Activated effector memory CD4-positive, alpha-beta T cell treated with Interleukin-2 at 50 U/mL for 16 hours (primary cell): Measurements from ENCODE around the gene ULBP2.
"Not testable (repeated sequence)": the region's sequence is repeated elsewhere in the genome, so short reads cannot be mapped to it uniquely, and the experiment has no call there.

Experiments used
- DNase-seq: peaks from one replicate; pipeline ENCODE4 v3.0.0-alpha.2; 2020

The ULBP2 gene, protein sequence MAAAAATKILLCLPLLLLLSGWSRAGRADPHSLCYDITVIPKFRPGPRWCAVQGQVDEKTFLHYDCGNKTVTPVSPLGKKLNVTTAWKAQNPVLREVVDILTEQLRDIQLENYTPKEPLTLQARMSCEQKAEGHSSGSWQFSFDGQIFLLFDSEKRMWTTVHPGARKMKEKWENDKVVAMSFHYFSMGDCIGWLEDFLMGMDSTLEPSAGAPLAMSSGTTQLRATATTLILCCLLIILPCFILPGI

DNA sequence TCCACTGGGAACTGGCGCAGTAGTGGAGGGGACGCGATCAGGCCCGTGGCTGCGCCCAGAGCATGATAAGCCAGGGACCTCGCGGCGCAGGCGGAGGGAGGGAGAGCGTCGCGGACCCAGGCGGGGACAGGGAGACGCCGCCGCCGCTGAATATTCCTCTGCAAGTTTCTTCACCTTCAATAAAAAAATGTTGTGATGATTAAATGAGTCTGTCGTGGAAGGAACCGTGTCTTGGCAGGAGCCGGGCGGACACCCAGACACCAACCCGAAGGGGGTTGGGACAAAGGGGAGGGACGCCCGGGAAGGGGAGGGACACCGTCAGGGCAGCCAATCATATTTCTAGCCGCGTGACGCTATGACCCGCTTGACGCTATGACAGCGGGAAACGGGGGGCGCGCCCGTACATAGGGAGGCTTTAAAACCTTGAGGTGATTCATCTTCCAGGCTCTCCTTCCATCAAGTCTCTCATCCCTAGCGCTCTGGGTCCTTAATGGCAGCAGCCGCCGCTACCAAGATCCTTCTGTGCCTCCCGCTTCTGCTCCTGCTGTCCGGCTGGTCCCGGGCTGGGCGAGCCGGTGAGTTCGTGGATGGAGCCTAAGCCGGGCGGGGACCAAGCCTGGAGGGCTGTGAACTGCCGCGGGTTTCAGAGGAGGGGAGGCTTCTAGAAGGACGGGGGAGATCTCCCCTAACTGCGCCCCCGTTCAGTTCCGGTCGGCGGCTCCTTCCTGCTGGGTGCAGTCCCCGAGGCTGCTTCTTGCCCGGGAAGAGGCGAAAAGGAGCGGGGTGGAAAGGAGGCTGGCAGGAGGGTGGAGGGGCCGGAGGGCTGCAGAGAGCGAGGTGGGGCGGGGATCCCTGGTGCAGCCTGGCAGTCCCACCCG is at the start of gene ULBP2:
TSS of gene ULBP2 (plus strand) at position 432 of the 878 bp plus-strand sequence. CDS start at position 491, 59 bp downstream.
- DNase-seq: peak; percentile 79

DNA sequence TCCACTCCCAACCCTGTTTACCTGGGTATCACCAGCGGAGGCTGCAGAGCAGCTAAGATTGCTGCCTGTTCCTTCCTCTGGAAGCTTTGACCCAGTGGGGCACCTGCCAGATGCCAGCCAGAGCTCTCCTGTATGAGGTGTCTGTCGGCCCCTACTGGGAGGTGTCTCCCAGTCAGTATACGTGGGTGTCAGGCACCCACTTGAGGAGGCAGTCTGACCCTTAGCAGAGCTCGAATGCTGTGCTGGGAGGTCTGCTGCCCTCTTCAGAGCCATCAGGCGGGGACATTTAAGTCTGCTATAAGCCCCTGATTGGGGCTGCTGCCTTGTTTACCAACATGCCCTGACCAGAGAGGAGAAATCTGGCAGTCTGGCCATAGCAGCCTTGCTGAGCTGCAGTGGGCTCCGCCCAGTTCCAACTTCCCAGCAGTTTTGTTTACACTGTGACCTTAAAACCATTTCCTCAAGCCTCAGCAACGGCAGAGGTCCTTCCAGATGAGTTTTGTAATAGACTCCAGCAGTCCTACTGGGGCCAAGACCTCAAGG is 46.7 kb upstream of the ULBP2 start:
- no peak for DNase-seq

DNA sequence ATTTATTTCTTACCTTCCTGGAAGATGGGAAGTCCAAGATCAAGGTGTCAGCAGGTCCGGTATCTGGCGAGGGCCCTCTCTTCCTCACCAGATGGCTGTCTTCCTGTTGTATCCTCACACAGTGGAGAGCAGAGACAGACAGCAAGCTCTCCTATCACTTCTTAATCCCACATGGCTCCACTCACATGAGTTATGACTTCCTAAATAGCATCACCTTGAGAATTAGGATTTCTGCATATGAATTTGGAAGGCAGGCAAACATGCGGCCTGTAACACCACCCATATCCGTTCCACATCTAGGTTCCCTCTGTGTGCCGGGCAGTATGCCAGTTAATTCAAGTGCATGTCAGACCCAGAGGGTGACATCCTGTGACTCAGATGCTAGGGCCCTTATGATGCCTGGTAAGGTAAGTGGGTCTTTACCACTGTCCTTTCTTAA is 46.0 kb upstream of the ULBP2 start:
- DNase-seq: peak; percentile 45

DNA sequence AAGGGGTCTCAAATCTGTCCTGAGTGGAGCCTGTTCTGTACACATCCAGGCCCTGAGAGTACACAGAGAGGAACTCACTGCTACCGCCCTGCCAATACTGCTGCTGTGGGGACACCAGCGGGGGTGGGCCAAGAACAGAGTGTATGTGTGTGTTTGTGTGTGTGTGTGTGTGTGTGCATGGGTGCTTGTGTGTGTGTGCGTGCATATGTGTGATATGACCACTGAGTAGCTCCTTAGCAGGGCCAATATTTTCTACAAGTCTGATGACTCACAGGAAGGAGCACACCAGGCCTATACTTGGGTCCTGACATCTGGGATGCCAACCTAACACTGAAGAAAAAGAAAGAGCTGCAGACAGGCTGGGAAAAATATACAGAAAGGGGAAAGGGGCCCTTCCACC is 45.3 kb upstream of the ULBP2 start:
- DNase-seq: no peak

DNA sequence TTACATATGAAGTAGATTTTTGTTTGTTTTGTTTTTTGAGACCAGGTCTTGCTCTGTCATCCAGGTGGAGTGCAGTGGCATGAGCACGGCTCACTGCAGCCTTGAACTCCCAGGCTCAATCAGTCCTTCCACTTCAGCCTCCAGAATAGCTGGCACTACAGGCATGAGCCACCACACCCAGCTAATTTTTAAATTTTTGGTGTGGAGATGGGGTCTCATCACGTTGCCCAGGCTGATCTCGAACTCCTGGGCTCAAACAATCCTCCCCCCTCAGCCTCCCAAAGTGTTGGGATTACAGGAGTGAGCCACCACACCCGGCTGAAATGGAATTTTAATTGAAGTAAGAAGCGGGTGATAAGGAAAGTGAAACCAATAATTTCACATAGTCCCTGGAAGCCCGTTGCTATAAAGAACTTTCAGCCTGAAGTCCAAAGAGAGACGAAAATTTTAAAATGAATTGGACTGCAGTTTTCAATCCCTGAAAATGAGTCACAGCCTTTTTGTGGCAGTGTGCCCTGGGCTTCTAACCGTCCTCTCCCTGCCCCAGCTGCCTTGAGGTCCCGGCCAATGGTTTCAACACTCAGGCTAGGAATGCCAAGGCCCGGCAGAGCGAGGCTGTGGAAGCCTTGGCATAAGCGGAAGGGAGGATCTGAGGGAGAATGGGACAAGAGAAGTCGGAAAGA is 44.7 kb upstream of the ULBP2 start:
- DNase-seq: no peak

DNA sequence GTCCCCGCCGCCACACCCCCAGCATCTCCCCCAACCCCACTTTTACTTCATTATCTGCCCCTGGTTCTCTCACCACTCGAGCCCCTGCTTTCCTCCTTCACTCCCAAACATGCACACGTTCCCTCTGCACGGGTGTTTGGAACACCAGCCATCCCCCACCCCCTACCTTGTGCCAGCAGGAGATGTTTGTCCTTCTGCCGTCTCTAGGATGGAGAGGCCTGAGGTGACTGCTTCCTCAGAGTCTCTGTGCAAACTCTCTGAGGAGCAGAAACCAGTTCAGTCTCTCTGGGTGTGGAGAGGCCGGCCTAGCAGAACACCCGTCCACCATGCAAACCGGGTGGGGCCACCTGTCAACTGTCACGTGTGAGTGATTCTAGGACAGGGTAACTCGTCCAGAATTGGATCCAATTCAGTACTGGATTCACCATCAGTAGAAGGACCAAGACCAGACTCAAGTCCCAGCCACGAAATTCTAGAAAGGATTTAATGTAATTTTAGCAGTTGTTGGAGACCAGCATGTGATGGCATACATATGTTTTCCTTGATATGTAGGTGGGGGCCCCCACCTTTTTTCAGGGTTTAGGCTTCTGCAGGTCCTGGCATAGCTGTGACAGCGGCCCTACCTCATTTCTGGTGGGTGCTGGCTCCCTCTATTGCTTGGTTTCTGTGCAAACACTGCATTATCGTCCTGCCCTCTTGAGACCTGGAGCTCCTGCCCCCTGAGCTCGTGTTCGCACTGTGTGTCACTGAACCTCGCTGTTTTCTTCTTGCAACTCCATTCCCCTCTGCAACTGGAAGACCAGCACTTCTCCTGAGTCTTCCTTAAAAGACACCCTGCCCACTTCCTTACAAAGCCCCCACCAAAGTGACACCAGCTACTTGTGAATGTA is 43.7 kb upstream of the ULBP2 start, which contains the start of gene RAET1E:
TSS of gene RAET1E (minus strand) at position 259 of the 890 bp plus-strand sequence. CDS start 7,212 bp downstream, outside the sequence.
- no peak for DNase-seq

DNA sequence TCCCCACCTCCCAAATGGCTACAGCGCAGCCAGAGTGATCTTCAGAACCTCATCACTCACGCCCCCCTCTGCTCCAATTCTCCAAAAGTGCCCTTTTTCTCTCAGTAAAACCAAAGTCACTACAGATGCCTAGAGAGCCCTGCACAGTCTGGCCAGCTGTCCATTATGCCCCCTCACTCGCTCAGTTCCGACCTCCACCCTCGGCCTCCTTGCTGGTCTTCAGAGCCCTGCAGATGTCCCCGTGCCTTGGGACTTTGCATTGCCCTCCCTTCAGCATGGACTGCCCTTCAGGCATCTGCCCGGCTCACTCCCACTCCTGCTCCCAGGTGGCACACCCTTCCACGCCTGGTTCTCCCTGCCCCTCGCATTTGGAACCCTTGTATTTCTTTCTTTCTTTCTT is 42.8 kb upstream of the ULBP2 start:
- DNase-seq: no peak

DNA sequence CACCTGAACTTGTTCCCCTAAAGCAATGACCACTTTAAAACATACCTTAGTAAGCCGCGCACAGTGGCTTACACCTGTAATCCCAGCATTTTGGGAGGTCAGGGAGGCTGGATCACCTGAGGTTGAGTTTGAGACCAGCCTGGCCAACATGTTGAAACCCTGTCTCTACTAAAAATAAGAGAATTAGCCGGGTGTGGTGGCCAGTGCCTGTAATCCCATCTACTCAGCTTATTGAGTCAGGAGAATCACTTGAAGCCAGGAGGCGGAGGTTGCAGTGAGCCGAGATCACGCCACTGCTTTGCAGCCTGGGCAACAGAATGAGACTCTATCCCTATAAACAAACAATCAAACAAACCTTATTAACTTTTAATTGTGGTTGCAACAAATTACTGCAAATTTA is 42.3 kb upstream of the ULBP2 start:
- no peak for DNase-seq

DNA sequence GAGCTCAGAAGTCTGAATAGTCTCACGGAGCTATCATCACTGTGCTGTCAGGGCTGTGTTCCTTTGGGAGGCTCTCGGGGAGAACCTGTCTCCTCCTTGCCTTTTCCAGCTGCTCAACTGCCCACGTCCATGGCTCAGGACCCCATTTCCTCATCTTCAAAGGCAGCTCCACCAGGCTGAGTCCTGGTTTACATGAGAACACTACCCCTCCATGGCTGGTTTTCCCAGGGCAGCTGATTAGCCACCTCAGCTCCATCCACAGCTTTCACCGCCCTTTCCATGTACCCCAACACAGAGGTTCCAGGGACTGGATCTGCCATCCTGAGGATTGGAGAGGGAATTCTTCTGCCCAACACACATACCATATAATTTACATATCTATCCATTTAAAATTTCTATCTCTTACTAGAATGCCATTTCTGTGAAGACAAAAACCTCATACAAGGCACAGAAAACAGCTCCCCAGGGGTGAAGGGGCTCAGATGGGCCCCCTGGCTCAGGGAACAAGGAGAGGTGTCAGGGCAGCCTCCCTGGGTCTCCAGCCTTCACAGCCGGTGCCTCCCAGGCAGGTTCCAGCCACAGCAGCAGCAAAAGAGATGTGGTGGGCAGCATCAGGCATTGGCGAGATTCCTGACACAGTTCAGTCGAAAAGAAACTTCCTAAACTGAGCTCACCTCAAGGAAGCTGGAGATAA is 41.7 kb upstream of the ULBP2 start:
- no peak for DNase-seq

DNA sequence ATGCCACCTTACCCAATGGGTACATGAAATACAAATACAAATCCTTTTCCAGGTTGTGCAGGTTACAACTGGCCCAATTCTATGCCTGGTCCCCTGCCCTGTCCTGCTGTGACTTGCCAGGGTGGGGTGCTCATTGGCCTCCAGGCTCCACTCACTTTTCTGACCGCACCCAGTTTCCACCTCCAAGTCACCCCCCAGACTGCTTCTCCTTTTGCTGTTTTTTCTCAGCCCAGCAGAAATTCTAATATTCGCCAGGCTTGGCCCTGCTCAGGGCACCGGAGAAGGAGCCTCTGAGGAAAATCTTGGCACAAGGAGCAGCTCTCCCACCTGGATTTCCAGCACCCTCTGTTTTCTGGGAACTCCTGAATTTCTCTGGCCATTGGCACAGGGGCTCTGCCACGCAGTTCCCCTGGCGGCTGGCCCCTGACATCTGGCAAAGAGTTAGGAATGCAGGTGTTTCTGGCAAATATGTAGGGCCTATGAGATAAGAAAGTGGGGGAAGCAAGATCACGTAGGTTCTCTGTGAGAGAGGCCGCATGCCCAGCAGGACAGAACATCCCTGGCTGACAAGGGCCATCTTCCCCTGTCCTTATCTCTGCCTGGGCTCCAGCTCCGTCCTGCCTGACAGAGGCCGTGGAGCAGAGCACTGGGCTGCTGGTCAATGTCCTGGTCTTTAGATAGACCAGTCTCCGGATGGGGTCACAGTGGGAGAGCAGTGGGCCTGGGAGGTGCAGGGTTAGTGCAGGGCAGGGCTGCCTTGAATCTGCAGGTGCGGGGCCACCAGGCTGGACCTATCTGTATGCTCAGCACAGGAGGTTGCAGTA is 41.0 kb upstream of the ULBP2 start:
- no peak for DNase-seq

DNA sequence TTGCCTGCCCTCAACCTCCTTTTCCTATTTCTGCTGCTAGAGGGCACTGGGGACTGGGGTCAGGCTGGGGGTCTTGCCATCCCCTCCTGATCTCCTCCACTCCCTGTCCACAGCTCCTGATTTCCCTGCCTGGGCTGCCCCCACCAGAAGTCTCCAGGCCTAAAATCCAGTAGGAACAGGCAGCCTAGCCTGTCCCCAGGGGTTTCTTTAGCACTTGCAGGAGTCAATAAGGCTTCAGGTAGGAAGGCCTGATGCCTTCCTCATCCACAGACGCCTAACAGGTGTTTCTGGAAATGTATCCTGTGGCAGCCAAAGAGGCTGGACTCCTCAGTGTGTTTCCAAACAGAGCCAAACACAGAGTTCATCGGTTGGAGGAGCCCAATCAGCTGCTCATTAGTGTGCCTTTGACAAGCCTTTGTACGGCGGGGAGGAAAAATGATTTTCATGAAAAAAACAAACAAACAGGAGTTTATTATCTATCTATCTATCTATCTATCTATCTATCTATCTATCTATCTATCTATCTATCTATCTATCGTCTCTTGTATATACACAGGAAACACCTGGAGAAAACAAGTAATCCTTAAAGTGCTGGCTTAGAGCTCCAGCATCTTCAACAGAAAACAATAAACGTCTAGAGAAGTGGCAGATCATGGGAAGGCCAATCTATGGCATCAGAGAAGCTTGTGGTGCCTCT is 40.2 kb upstream of the ULBP2 start:
- DNase-seq: no peak

DNA sequence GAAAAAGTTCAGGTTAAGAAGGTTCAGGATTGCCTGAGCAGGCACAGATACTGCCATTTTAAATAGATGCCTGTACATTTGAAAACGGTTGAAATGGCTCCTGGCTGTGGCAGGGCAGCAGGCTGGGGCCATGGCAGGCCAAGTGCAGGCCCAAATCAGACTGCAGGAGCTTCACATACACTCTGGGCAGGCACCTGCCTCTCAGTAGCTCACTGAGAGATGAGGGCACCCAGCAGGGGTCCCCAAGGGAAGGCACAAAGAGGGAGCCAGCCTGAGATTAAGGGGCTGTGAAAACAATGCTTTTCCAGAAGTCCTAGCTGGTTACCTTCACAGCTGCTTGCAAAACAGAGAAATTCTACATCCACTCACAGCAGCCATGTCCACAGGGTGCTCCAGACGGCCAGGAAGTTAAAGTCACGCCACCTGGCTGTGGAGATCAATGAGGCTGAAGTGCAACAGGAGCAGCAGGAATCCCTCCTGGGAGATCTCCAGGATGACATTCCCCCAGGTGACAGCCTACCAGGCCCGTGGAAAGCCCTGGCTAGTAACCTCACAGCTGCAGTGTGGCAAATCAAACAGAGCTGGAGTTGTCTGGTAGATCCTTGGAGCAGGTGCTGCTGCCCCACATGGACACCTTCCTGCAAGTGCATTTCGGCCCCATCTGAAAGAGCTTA is 37.7 kb upstream of the ULBP2 start:
- no peak for DNase-seq

DNA sequence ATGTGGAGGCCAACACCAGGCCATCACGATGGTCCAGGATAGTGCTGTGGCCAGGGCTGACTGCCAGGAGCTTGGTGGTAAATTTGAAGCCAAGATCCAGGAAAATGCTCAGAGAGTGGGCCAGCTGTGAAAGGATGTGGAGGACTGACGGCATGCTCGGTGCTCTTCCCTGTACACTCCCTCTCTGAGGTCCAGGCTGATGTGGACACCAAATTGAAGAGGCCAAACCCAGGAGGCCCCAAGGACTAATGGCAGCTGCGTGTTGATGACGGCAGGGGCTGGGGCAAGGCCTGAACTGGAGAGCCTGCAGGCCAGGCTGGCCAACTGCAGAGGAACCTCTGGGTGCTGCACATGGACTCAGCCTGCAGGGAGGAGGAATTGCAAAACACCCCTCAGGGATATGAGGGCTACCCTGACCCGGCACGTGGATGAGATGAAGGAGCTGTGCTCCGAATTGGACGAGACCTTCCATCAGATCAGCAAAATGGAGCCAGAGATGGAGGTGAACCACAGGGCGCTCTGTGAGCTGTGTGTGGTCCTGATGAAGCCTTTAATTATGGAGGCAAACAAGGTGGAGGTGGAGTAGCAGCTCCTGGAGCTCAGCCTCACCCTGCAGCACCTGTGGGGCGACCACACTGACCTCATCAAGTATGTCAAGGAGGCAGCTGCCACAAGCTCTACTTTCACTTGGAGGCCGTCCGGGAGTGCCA is 37.0 kb upstream of the ULBP2 start:
- DNase-seq: no peak

DNA sequence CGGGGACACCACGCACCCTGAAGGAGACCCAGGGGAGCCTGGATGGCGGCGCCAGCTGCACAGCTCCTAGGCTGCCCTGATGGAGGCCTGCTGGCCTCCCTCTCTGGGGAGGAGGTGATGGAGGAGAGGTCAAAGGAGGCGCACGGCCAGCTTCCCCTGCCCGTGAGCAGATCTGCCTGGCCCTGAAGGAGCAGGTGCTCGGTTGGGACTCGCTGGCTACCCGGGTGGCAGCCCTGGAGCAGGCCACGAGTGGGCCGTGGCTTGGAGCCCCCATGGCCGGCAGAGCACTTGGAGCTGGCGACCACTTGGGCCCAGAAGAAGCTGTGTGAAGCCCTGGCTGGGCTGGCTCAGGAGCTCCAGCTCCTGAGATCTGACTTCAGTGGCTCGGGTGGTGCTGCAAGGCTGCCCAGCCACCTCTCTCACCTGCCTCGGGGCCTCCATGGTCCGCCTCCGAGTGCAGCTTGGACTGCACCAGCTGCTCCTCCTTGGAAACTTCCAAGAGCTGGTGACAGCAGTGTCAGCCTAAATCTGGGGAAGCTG is 36.4 kb upstream of the ULBP2 start:
- no peak for DNase-seq

DNA sequence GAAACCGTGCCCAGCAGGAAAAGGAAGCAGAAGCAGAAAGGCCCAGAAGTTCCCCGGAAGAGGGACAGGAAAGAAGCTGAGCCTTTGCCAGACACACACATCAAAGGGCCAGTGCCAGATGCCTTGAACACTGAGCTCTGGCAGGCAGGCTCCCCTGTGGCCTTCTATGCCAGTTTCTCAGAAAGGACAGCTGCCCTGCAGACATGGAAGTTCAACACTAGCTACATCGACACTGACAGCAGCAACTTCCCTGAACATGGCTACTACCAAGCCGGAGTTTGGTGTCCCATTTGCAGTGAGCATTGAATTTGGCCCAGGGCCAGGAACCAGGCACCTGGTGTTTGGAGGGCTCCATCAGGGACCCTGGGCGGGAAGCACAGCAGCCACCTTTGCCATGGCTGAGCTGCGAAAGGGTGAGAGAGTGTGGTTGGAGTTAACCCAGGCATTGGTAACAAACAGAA is 35.9 kb upstream of the ULBP2 start:
- DNase-seq: no peak

DNA sequence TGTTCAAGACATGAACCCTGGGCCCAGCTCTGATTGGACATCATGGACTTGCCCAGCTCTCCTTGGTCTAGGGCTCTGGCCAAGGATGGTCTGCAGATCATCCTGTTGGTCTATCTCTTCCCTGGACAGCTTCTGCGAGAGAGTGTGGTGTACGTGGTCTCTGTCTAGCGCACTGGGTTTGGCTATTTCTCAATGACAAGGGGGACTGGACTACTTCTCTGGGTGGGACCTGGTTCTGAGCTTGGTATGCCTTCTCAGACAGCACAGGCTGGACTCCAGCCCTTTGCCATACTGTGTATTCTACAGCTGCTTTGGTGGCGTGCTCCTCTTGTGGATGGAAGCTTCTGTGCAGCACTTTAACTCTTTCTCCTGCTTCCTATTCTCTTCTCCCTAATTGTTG is 35.4 kb upstream of the ULBP2 start:
- no peak for DNase-seq

DNA sequence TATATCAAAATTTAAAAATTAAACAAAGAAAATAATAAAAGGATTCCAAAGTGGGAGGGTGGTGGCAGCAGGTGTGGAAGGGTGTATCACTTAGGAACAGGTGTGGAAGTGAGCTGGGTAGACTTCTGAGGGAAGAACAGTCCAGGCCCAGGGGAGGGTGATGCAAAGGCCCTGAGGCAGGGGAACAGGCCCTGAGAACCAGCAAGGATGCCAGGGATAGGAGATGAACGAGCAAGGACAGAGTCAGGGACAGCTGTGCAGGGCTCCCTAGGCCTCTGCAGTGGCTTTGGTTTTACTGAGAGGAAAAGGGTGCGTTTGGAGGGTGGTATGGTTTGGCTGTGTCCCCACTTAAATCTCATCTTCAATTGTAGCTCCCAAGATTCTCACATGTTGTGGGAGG is 34.5 kb upstream of the ULBP2 start:
- DNase-seq: no peak

DNA sequence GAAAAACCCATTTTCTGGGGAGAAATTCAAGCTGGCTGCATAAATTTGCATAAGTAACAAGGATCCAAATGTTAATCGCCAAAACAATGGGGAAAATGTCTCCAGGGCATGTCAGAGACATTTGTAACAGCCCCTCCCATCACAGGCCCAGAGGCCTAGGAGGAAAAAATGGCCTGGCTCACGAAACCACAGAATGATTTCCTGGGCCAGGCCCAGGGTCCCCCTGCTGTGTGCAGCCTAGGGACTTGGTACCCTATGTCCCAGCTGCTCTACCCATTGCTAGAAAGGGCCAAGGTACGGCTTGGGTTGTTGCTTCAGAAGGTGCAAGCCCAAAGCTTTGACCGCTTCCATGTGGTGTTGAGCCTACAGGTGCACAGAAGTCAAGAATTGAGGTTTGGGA is 33.3 kb upstream of the ULBP2 start:
- DNase-seq: not testable (repeated sequence)
